ENCODE data around the gene MRPL9.

DNA sequence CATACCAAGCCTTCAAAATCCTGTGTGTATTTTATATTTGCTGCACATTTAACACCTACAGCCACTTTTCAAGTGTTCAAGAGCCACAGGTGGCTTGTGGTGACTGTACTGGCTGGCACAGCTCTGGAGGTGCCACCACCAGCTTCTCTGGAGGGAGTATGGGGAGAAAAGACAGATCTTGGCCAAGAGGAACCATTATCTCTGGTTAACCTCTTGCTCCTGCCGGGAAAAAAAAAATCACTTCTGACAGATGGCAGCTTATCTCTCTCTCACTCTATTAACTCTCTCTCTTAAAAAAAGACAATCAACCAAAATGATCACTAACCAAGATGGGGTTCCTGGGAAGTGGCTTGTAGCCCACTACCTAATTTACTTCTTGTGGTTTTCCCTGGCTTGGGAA is 43.2 kb downstream of the MRPL9 start:
- TF ChIP-seq, protein P1, sequence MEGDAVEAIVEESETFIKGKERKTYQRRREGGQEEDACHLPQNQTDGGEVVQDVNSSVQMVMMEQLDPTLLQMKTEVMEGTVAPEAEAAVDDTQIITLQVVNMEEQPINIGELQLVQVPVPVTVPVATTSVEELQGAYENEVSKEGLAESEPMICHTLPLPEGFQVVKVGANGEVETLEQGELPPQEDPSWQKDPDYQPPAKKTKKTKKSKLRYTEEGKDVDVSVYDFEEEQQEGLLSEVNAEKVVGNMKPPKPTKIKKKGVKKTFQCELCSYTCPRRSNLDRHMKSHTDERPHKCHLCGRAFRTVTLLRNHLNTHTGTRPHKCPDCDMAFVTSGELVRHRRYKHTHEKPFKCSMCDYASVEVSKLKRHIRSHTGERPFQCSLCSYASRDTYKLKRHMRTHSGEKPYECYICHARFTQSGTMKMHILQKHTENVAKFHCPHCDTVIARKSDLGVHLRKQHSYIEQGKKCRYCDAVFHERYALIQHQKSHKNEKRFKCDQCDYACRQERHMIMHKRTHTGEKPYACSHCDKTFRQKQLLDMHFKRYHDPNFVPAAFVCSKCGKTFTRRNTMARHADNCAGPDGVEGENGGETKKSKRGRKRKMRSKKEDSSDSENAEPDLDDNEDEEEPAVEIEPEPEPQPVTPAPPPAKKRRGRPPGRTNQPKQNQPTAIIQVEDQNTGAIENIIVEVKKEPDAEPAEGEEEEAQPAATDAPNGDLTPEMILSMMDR (IDR thresholded peaks at IDR 0.05; ENCODE audit: low read depth, low read length) = no peak
- no peak for TF ChIP-seq EZH2phosphoT487 (IDR thresholded peaks at IDR 0.05; ENCODE audit: low read depth)
